ENCODE measurements around the gene ZFYVE27.
A peak's percentile ranks its signal among the peaks of the same experiment; 100 is the strongest.

The ZFYVE27 gene

GRCh38 chr10:97788552-97789442 lies 51.9 kb downstream of the ZFYVE27 start:
- Histone ChIP-seq H3K23ac (ENCODE audit: low read depth, low read length, poor library complexity) (peak overlapping the region; percentile 32), H2BK120ac (ENCODE audit: low read depth, low read length) (no peak overlapping the region), H3K27me3 (ENCODE audit: control insufficient read depth in 3 of 3, insufficient read depth in 3 of 3, low read depth in 1 of 3, low read length in 3 of 3) (peaks cover 0 to 19% (median 4%) of the 10 kb centered on the region in 3 experiments), H3K4ac (ENCODE audit: low read length) (no peak overlapping the region), H3K4me2 (ENCODE audit: insufficient read depth, low read length, poor library complexity, severe bottlenecking) (no peak overlapping the region), H2BK12ac (ENCODE audit: low read length) (no peak overlapping the region), H3K36me3 (replicated peaks in 1 of 2; ENCODE audit: control insufficient read depth in 2 of 2, insufficient read depth in 2 of 2, low read length in 2 of 2) (no peaks in the 10 kb centered on the region), H3K4me1 (ENCODE audit: control insufficient read depth in 2 of 2, insufficient read depth in 1 of 2, low read depth in 1 of 2, low read length in 2 of 2) (peaks cover 0 to 4% of the 10 kb centered on the region in 2 donors), H2BK15ac (ENCODE audit: low read length) (no peak overlapping the region), H3K4me3 (ENCODE audit: low read length in 2 of 2) (no peak overlapping the region), H2AK5ac (ENCODE audit: low read depth, low read length) (no peak overlapping the region), H3K79me1 (ENCODE audit: low read depth, low read length) (no peaks in the 10 kb centered on the region), H4K8ac (ENCODE audit: low read depth, low read length) (no peak overlapping the region), H2AFZ (ENCODE audit: low read length) (no peak overlapping the region), H3K14ac (ENCODE audit: low read length) (no peak overlapping the region), H3K9ac (ENCODE audit: low read depth, low read length, poor library complexity) (no peak overlapping the region), H3K9me3 (replicated peaks in 1 of 2; ENCODE audit: control insufficient read depth in 2 of 2, insufficient read depth in 1 of 2, low read depth in 1 of 2, low read length in 2 of 2) (no peaks in the 10 kb centered on the region), H3K18ac (ENCODE audit: low read length) (no peak overlapping the region), H4K91ac (ENCODE audit: low read depth, low read length, poor library complexity) (no peak overlapping the region), H3K27ac (replicated peaks; ENCODE audit: low read length) (no peak overlapping the region), H2BK5ac (ENCODE audit: low read length) (no peak overlapping the region)
- no peak for DNase-seq (ENCODE audit: low spot score)
- WGBS, 2 donors (ENCODE audit: extremely low coverage in 2 of 2, insufficient read length in 2 of 2, insufficient replicate concordance in 1 of 2): no CpG with 5 or more reads among the region's 22 CpGs

GRCh38 chr10:97789770-97790397 lies 53.0 kb downstream of the ZFYVE27 start:
- no peak for DNase-seq (ENCODE audit: low spot score)
- peak overlapping the region; percentile 32 for H3K14ac ChIP-seq (ENCODE audit: low read length)
- H3K36me3 ChIP-seq (replicated peaks in 1 of 2; ENCODE audit: control insufficient read depth in 2 of 2, insufficient read depth in 2 of 2, low read length in 2 of 2): no peaks in the 10 kb centered on the region
- H2BK12ac ChIP-seq (ENCODE audit: low read length): no peak overlapping the region
- H3K9ac ChIP-seq (ENCODE audit: low read depth, low read length, poor library complexity): no peak overlapping the region
- H3K18ac ChIP-seq (ENCODE audit: low read length): no peak overlapping the region
- no peak overlapping the region for H3K23ac ChIP-seq (ENCODE audit: low read depth, low read length, poor library complexity)
- no peak overlapping the region for H3K4ac ChIP-seq (ENCODE audit: low read length)
- H2AK5ac ChIP-seq (ENCODE audit: low read depth, low read length): no peak overlapping the region
- no peak overlapping the region for H3K27ac ChIP-seq (replicated peaks; ENCODE audit: low read length)
- H2BK15ac ChIP-seq (ENCODE audit: low read length): no peak overlapping the region
- H3K4me2 ChIP-seq (ENCODE audit: insufficient read depth, low read length, poor library complexity, severe bottlenecking): no peak overlapping the region
- H3K79me1 ChIP-seq (ENCODE audit: low read depth, low read length): no peaks in the 10 kb centered on the region
- H2BK5ac ChIP-seq (ENCODE audit: low read length): peak overlapping the region; percentile 30
- H3K27me3 ChIP-seq (ENCODE audit: control insufficient read depth in 3 of 3, insufficient read depth in 3 of 3, low read depth in 1 of 3, low read length in 3 of 3): peaks cover 0 to 19% (median 4%) of the 10 kb centered on the region in 3 experiments
- no peak overlapping the region for H4K91ac ChIP-seq (ENCODE audit: low read depth, low read length, poor library complexity)
- no peaks in the 10 kb centered on the region for H3K9me3 ChIP-seq (replicated peaks in 1 of 2; ENCODE audit: control insufficient read depth in 2 of 2, insufficient read depth in 1 of 2, low read depth in 1 of 2, low read length in 2 of 2)
- no peak overlapping the region for H4K8ac ChIP-seq (ENCODE audit: low read depth, low read length)
- no peak overlapping the region for H3K4me3 ChIP-seq (ENCODE audit: low read length in 2 of 2)
- WGBS, 2 donors (ENCODE audit: extremely low coverage in 2 of 2, insufficient read length in 2 of 2, insufficient replicate concordance in 1 of 2): no CpG with 5 or more reads among the region's 6 CpGs
- no peak overlapping the region for H2AFZ ChIP-seq (ENCODE audit: low read length)
- H3K4me1 ChIP-seq (ENCODE audit: control insufficient read depth in 2 of 2, insufficient read depth in 1 of 2, low read depth in 1 of 2, low read length in 2 of 2): peaks cover 0 to 4% of the 10 kb centered on the region in 2 donors
- H2BK120ac ChIP-seq (ENCODE audit: low read depth, low read length): no peak overlapping the region

GRCh38 chr10:97791824-97792721 lies 55.1 kb downstream of the ZFYVE27 start:
- no peaks in the 10 kb centered on the region for H3K4me1 ChIP-seq (ENCODE audit: control insufficient read depth in 2 of 2, insufficient read depth in 1 of 2, low read depth in 1 of 2, low read length in 2 of 2)
- no peak overlapping the region for H2BK12ac ChIP-seq (ENCODE audit: low read length)
- no peaks in the 10 kb centered on the region for H3K79me1 ChIP-seq (ENCODE audit: low read depth, low read length)
- H3K14ac ChIP-seq (ENCODE audit: low read length): no peak overlapping the region
- H2AK5ac ChIP-seq (ENCODE audit: low read depth, low read length): peak overlapping the region; percentile 95
- peak overlapping the region; percentile 58 for H3K18ac ChIP-seq (ENCODE audit: low read length)
- peak; percentile 58 for DNase-seq (ENCODE audit: low spot score)
- no peak overlapping the region for H2BK120ac ChIP-seq (ENCODE audit: low read depth, low read length)
- no peak overlapping the region for H4K8ac ChIP-seq (ENCODE audit: low read depth, low read length)
- peak overlapping the region; percentile 14 for H2BK15ac ChIP-seq (ENCODE audit: low read length)
- H3K9me3 ChIP-seq (replicated peaks in 1 of 2; ENCODE audit: control insufficient read depth in 2 of 2, insufficient read depth in 1 of 2, low read depth in 1 of 2, low read length in 2 of 2): no peaks in the 10 kb centered on the region
- H3K27ac ChIP-seq (replicated peaks; ENCODE audit: low read length): no peak overlapping the region
- H3K4me2 ChIP-seq (ENCODE audit: insufficient read depth, low read length, poor library complexity, severe bottlenecking): no peak overlapping the region
- no peak overlapping the region for H4K91ac ChIP-seq (ENCODE audit: low read depth, low read length, poor library complexity)
- H3K4ac ChIP-seq (ENCODE audit: low read length): no peak overlapping the region
- no CpG with 5 or more reads among the region's 13 CpGs for WGBS, 2 donors (ENCODE audit: extremely low coverage in 2 of 2, insufficient read length in 2 of 2, insufficient replicate concordance in 1 of 2)
- no peaks in the 10 kb centered on the region for H3K36me3 ChIP-seq (replicated peaks in 1 of 2; ENCODE audit: control insufficient read depth in 2 of 2, insufficient read depth in 2 of 2, low read length in 2 of 2)
- H2BK5ac ChIP-seq (ENCODE audit: low read length): peak overlapping the region; percentile 8
- H2AFZ ChIP-seq (ENCODE audit: low read length): no peak overlapping the region
- H3K27me3 ChIP-seq (ENCODE audit: control insufficient read depth in 3 of 3, insufficient read depth in 3 of 3, low read depth in 1 of 3, low read length in 3 of 3): peaks cover 0 to 12% (median 4%) of the 10 kb centered on the region in 3 experiments
- H3K23ac ChIP-seq (ENCODE audit: low read depth, low read length, poor library complexity): peak overlapping the region; percentile 37
- no peak overlapping the region for H3K9ac ChIP-seq (ENCODE audit: low read depth, low read length, poor library complexity)
- H3K4me3 ChIP-seq (ENCODE audit: low read length in 2 of 2): no peak overlapping the region
